ENCODE results near the gene NT5C1B. TPM values are rescaled to one million over a fixed set of nuclear protein-coding genes. Genes with fewer than 3 reads are reported as not detected.

NT5C1B gene
- total RNA-seq, 1 experiment from 2014 or later = not detected

GRCh38 chr2:18584608-18584954 is 4.8 kb downstream of the NT5C1B start:
- Mint-ChIP-seq H3K27me3 (ENCODE audit: insufficient read depth, unreplicated experiment) (no peaks in the 10 kb centered on the region), H3K9me3 (ENCODE audit: unreplicated experiment) (peaks cover under 1% of the 10 kb centered on the region), H3K4me3 (ENCODE audit: unreplicated experiment) (no peak overlapping the region), H3K4me1 (ENCODE audit: insufficient read depth, unreplicated experiment) (peaks cover 10% of the 10 kb centered on the region), H3K27ac (ENCODE audit: low read depth, unreplicated experiment) (no peak overlapping the region), H3K36me3 (ENCODE audit: insufficient read depth, unreplicated experiment) (no peaks in the 10 kb centered on the region)
- no TSS peak for BruUV-seq (replicated peaks)
- intact Hi-C loops (cut with micrococcal nuclease) = no loop called here
- DNase-seq (ENCODE audit: unreplicated experiment) = no peak
- TF ChIP-seq CTCF (IDR thresholded peaks at IDR 0.05; ENCODE audit: unreplicated experiment) = no peak
- ChIA-PET POLR2A (no interaction called here), CTCF (interaction anchor here (0.7 kb wide), 1 partner anchor 1183 kb away, joined by 3 read pairs; no protein-coding TSS in a partner anchor)

- Mint-ChIP-seq H3K9me3 (ENCODE audit: unreplicated experiment) (peaks cover 6% of the 10 kb centered on the region), H3K27me3 (ENCODE audit: insufficient read depth, unreplicated experiment) (no peaks in the 10 kb centered on the region), H3K27ac (ENCODE audit: low read depth, unreplicated experiment) (no peak overlapping the region), H3K36me3 (ENCODE audit: insufficient read depth, unreplicated experiment) (no peaks in the 10 kb centered on the region), H3K4me1 (ENCODE audit: insufficient read depth, unreplicated experiment) (peaks cover 10% of the 10 kb centered on the region), H3K4me3 (ENCODE audit: unreplicated experiment) (no peak overlapping the region)
- TF ChIP-seq CTCF (IDR thresholded peaks at IDR 0.05; ENCODE audit: unreplicated experiment) = no peak
- BruUV-seq (replicated peaks) = no TSS peak
- intact Hi-C loops (cut with micrococcal nuclease) = no loop called here
- POLR2A ChIA-PET = no interaction called here
- no peak for DNase-seq (ENCODE audit: unreplicated experiment)
- CTCF ChIA-PET = interaction anchor here (0.6 to 0.7 kb wide), 2 partner anchors 466 to 1183 kb away, joined by 3 read pairs; no protein-coding TSS in a partner anchor
Observed at GRCh38 chr2:18583905-18584607, 5.3 kb downstream of the NT5C1B start.

- H3K27ac Mint-ChIP-seq (ENCODE audit: low read depth, unreplicated experiment) = no peak overlapping the region
- CTCF ChIA-PET = interaction anchor here (1.0 kb wide), 1 partner anchor 20 kb away, joined by 3 read pairs; the partner anchor contains the start of gene RDH14
- H3K4me3 Mint-ChIP-seq (ENCODE audit: unreplicated experiment) = no peak overlapping the region
- H3K36me3 Mint-ChIP-seq (ENCODE audit: insufficient read depth, unreplicated experiment) = no peaks in the 10 kb centered on the region
- no peak for DNase-seq (ENCODE audit: unreplicated experiment)
- POLR2A ChIA-PET = interaction anchor here (0.9 kb wide), 1 partner anchor 38 kb away, joined by 3 read pairs; no protein-coding TSS in a partner anchor
- no peak for TF ChIP-seq CTCF (IDR thresholded peaks at IDR 0.05; ENCODE audit: unreplicated experiment)
- no peaks in the 10 kb centered on the region for H3K27me3 Mint-ChIP-seq (ENCODE audit: insufficient read depth, unreplicated experiment)
- H3K4me1 Mint-ChIP-seq (ENCODE audit: insufficient read depth, unreplicated experiment) = peaks cover 6% of the 10 kb centered on the region
- intact Hi-C loops (cut with micrococcal nuclease) = no loop called here
- BruUV-seq (replicated peaks) = no TSS peak
- peaks cover 10% of the 10 kb centered on the region for H3K9me3 Mint-ChIP-seq (ENCODE audit: unreplicated experiment)
Observed at GRCh38 chr2:18580606-18581005, 8.8 kb downstream of the NT5C1B start.

GRCh38 chr2:18578033-18578432 is 11.3 kb downstream of the NT5C1B start:
- H3K4me3 Mint-ChIP-seq (ENCODE audit: unreplicated experiment) = no peak overlapping the region
- no peak for TF ChIP-seq CTCF (IDR thresholded peaks at IDR 0.05; ENCODE audit: unreplicated experiment)
- BruUV-seq (replicated peaks) = no TSS peak
- no peaks in the 10 kb centered on the region for H3K36me3 Mint-ChIP-seq (ENCODE audit: insufficient read depth, unreplicated experiment)
- intact Hi-C loops (cut with micrococcal nuclease) = no loop called here
- ChIA-PET POLR2A (interaction anchor here (1.3 kb wide), 1 partner anchor 11 kb away, joined by 3 read pairs; no protein-coding TSS in a partner anchor), CTCF (no interaction called here)
- peaks cover 10% of the 10 kb centered on the region for H3K9me3 Mint-ChIP-seq (ENCODE audit: unreplicated experiment)
- no peaks in the 10 kb centered on the region for H3K27me3 Mint-ChIP-seq (ENCODE audit: insufficient read depth, unreplicated experiment)
- H3K27ac Mint-ChIP-seq (ENCODE audit: low read depth, unreplicated experiment) = no peak overlapping the region
- no peak for DNase-seq (ENCODE audit: unreplicated experiment)
- H3K4me1 Mint-ChIP-seq (ENCODE audit: insufficient read depth, unreplicated experiment) = no peaks in the 10 kb centered on the region
